HG03135 (cell line): ENCODE data around the gene CTNND2.
"Not testable (repeated sequence)": the region's sequence is repeated elsewhere in the genome, so short reads cannot be mapped to it uniquely, and the experiment has no call there.

Experiments
- ATAC-seq: cut with Tn5 transposase; IDR thresholded peaks from one replicate; pipeline ENCODE4 v1.9.1; 2021; ENCODE audit warnings: mild to moderate bottlenecking, moderate library complexity; ENCODE audit not compliant: unreplicated experiment

Gene CTNND2

GRCh38 chr5:11681796-11682195, 222.4 kb downstream of the CTNND2 start:
- ATAC-seq: no peak

- ATAC-seq: no peak
Observed at GRCh38 chr5:11679676-11680075, 224.6 kb downstream of the CTNND2 start.

- no peak for ATAC-seq
Observed at GRCh38 chr5:11675184-11675583, 229.1 kb downstream of the CTNND2 start.

GRCh38 chr5:11672385-11673085, 231.7 kb downstream of the CTNND2 start:
- no peak for ATAC-seq

DNA sequence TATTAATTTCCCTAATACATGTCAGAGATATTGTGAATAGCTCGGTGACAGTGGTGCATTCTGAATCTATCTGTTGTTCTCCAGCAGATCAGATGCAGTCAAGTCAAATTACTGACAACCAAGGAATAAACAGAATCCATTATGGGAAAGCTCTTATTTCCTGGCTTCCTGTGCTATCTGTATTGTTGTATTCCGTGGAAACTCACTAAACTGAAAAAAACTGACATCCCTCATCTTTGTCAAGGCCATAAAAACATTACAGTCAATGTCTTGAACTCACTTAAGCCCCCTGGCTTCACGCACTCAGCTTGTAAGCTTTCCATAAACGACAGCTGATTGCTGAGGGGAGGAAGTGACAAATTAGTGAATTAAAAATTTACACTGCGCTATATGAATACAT, 245.9 kb downstream of the CTNND2 start:
- no peak for ATAC-seq

DNA sequence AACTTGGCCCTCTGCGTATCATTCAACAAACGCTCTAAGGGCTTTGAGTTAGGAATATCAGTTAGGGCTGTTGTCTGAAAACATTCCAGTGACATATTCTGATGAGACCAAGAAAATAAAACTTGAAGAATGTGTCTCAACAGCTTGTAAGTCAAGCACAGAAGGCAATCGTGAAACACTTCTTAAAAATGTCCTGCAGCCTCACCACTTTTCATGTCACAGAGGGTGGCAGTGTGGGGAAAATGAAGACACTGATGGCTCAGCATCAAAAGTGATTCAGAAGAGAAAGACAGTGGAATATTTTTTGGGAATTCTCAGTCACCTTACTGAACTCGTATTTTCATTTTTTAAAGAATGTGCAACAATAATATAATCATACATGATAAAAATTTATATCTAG, 247.3 kb downstream of the CTNND2 start:
- ATAC-seq: no peak

GRCh38 chr5:11655681-11656080, 248.6 kb downstream of the CTNND2 start:
- ATAC-seq: no peak

- no peak for ATAC-seq
Observed at GRCh38 chr5:11650936-11651335, 253.3 kb downstream of the CTNND2 start.

DNA sequence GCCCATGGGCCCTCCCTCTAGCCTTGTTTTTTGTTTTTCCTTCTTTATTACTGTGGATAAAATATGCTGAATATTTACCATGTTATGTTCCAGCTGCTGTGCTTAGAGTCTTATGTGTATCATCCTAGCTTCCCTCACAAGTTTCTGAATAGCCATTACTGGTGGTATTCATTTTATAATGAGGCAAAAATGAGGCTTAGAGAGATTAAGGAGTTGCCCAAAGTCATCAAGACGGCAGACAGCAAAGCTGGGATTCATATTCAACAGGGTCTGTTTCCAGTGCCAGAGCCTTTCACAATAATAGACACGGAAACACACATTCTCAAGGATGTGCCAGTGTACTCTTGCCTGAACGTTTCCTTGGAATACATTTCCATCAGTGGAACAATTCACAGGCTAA, 258.1 kb downstream of the CTNND2 start:
- no peak for ATAC-seq

- ATAC-seq: no peak
Observed at GRCh38 chr5:11642438-11642837, 261.8 kb downstream of the CTNND2 start.

GRCh38 chr5:11640158-11640873, 263.9 kb downstream of the CTNND2 start:
- no peak for ATAC-seq

- no peak for ATAC-seq
Observed at GRCh38 chr5:11622785-11623184, 281.5 kb downstream of the CTNND2 start.

GRCh38 chr5:11620172-11620571, 284.1 kb downstream of the CTNND2 start:
- ATAC-seq: no peak

DNA sequence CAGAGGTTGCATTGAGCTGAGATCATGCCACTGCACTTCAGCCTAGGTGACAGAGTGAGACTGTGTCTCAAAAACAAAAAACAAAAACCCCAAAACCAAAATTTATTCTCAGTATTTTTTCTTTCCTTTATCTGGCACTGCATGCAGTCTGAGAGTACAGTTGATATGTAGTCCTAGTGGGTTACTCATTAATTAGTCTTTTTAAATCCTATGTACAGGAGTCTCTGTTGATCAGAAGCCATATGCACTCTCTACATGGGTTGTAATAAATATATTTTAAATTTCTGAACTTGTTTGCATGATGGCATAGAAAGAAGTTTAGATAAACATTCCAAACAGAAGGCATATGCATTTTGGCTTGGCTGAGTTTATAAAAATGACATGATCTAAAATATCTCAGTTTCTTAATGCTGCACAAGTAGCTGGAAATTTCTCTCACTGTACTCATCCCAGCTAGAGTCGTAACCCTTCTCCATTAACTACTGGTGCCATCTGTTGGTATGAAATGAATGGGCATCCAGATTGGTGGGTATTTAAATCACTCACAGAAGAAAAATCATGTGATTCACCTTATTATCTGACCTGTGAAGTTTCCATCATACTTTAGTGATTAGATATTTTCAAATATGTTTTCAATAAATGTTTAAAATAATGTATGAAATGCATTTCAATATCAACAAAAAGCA, 284.8 kb downstream of the CTNND2 start:
- no peak for ATAC-seq

DNA sequence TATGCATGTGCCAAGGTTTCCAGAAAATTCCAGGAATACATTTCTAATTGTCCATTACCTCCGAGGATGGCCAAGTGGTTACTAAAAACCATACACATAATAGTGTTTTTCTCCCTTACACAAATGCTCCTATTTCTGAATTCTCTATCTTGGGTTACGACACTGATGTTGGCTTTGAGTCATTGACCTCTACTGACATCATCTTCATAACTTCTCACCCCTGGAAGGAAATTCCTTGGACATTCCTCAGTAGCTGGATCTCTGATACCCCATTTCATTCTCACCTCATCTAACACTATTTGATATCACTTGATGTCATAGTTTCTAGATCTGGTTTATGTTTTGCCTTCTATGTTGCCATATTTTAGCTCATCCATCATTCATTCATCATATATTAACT, 287.2 kb downstream of the CTNND2 start:
- ATAC-seq: no peak

DNA sequence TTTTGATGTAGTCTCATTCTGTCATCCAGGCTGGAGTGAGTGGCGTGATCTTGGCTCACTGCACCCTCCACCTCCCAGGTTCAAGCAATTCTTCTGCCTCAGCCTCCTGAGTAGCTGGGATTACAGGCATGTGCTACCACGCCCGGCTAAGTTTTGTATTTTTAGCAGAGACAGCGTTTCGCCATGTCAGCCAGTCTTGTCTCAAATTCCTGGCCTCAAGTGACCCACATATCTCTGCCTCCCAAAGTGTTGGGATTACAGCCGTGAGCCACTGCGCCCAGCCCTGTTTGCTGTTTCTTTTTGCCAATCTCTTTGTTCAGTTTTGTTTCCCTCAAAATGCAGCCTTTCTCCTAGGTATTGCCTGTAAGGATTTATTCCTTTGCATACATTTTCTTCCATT, 287.6 kb downstream of the CTNND2 start:
- not testable (repeated sequence) for ATAC-seq

GRCh38 chr5:11611011-11611410, 293.2 kb downstream of the CTNND2 start:
- no peak for ATAC-seq

- ATAC-seq: no peak
Observed at GRCh38 chr5:11609570-11610303, 294.5 kb downstream of the CTNND2 start.

- ATAC-seq: no peak
Observed at GRCh38 chr5:11608530-11608929, 295.7 kb downstream of the CTNND2 start.

DNA sequence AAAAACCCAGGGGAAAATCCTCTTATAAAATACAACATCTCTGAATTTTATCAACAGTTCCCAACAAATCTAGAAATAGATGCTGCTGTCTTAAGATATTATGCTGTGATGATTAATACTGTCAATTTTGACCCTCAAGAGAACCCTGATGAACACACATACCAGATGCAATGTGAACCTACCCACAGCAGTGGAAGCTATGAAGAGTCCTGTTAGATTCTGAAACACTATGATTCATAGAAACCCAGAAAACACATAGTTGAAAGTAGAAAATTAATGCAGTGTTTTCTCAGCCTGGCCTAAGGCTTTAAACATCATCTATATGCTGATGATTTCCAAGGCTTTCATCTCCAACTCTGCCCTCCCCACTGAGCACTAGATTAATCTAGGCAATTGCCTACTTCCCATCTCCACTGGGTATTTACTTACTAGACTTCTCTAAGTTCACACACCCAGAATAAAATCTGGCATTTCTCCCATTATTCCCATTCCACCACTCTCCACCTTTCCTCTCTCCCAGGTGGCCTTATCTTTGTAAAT, 296.2 kb downstream of the CTNND2 start:
- ATAC-seq: no peak

- ATAC-seq: no peak
Observed at GRCh38 chr5:11602298-11602697, 301.9 kb downstream of the CTNND2 start.
